ENCODE measurements around the gene DOCK1. TPM values are rescaled to one million over a fixed set of nuclear protein-coding genes. Genes with fewer than 3 reads are reported as not detected.

Gene DOCK1
- total RNA-seq, 2 experiments from 2014 or later = not detected

- H3K27ac ChIP-seq (ENCODE audit: low read depth in 1 of 2, low read length in 2 of 2) = no peak overlapping the region
- H3K4me1 ChIP-seq (ENCODE audit: insufficient read depth, low read length) = no peaks in the 10 kb centered on the region
- H3K27me3 Mint-ChIP-seq = no peaks in the 10 kb centered on the region
- TF ChIP-seq CTCF (IDR thresholded peaks at IDR 0.05) = no peak
- POLR2A ChIA-PET = no interaction called here
- no peaks in the 10 kb centered on the region for H3K27me3 ChIP-seq (ENCODE audit: control insufficient read depth in 1 of 2, insufficient read depth in 2 of 2, low read length in 2 of 2)
- H3K4me3 ChIP-seq (ENCODE audit: low read length) = no peak overlapping the region
- CTCF ChIA-PET = no interaction called here
- peaks cover 0 to 30% of the 10 kb centered on the region in 2 experiments for H3K9me3 ChIP-seq (ENCODE audit: control insufficient read depth in 1 of 2, insufficient read depth in 1 of 2, low read length in 2 of 2)
- DNase-seq = no peak
- H3K36me3 ChIP-seq (ENCODE audit: insufficient read depth, low read length) = no peaks in the 10 kb centered on the region
- no peaks in the 10 kb centered on the region for H3K36me3 Mint-ChIP-seq (ENCODE audit: low read depth)
- H3K4me1 Mint-ChIP-seq (ENCODE audit: low read depth) = no peaks in the 10 kb centered on the region
- H3K27ac Mint-ChIP-seq = no peak overlapping the region
- ATAC-seq (ENCODE audit: poor library complexity) = no peak
- intact Hi-C loops (cut with DNase I, micrococcal nuclease) = no loop called here
- no peak overlapping the region for H3K4me3 Mint-ChIP-seq
- no peaks in the 10 kb centered on the region for H3K9me3 Mint-ChIP-seq
These were observed 24.2 kb downstream of the DOCK1 start for GRCh38 chr10:126929391-126929790.

DNA sequence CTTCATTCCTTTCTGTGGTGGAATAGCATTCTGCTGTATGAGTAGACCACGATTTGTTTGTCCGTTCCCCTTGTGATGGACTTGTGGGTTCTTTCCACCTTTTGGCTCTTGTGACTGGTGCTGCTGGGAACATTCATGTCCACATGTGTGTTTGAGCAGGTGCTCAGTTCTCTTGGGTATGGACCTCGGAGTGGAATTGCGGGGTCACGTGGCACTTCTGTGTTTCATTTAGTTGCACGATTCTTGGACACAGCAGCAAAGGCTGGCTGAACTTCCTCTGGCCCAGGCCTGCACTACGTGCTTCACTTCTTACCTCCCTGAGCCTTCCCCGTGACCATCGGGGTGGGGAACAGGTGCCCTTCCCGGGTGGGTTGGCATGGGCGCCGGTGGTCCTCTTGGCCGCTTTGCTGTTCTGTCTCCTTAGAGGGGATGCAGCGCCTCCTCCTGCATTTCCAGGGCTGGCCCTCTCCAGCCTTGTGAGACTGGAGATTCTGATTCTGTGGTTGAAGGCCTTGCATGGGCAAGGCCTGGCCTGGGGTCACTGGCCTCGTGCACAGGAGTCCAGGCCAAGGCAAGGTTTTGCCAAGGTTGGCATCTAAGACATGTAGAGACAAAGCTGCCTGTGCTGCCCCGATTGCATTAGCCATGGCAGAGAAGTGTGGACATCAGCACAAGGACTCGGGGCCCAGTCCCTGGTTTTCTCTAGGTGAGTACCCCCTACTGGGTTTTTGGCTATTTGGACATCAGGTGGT is 25.1 kb downstream of the DOCK1 start:
- CTCF ChIA-PET = no interaction called here
- POLR2A ChIA-PET = no interaction called here

DNA sequence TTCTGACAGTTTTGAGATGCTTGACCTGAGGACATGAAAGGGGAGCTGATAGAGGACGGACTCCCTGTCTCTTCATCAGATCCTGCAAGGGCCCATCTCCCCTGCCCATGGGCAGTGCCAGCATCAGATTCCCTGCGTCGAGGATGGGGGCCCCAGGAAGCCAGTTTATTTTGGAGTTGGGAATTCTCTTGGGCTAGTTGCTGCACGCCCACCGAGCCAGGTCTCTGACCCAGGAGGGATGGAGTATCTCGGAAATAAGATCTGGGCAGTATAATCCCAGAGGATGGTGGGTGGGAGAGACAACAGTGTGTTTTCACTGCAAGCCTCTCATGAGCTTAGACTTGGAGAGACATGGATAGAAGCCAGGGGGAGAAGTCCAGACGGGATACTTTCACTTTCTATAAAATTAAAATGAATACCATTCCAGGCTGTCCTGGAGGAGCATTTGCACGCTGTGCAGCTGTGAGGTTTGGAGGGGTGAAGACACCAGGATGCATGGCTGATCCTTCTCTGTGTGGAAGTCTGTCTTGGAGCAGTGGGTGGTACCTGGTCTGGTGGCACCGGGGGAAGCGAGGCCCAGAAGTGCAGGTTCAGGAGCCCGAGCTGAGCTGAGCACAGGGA is 25.8 kb downstream of the DOCK1 start:
- no peak for DNase-seq
- Histone ChIP-seq H3K36me3 (ENCODE audit: insufficient read depth, low read length) (no peaks in the 10 kb centered on the region), H3K9me3 (ENCODE audit: control insufficient read depth in 1 of 2, insufficient read depth in 1 of 2, low read length in 2 of 2) (peaks cover 0 to 30% of the 10 kb centered on the region in 2 experiments), H3K27ac (ENCODE audit: low read depth in 1 of 2, low read length in 2 of 2) (no peak overlapping the region), H3K27me3 (ENCODE audit: control insufficient read depth in 1 of 2, insufficient read depth in 2 of 2, low read length in 2 of 2) (no peaks in the 10 kb centered on the region), H3K4me3 (ENCODE audit: low read length) (no peak overlapping the region), H3K4me1 (ENCODE audit: insufficient read depth, low read length) (no peaks in the 10 kb centered on the region)
- CTCF ChIA-PET = no interaction called here
- TF ChIP-seq CTCF (IDR thresholded peaks at IDR 0.05) = no peak
- ATAC-seq (ENCODE audit: poor library complexity) = no peak
- H3K9me3 Mint-ChIP-seq = no peaks in the 10 kb centered on the region
- no peak overlapping the region for H3K27ac Mint-ChIP-seq
- H3K4me3 Mint-ChIP-seq = no peak overlapping the region
- POLR2A ChIA-PET = no interaction called here
- H3K4me1 Mint-ChIP-seq (ENCODE audit: low read depth) = no peaks in the 10 kb centered on the region
- H3K36me3 Mint-ChIP-seq (ENCODE audit: low read depth) = no peaks in the 10 kb centered on the region
- H3K27me3 Mint-ChIP-seq = no peaks in the 10 kb centered on the region
- intact Hi-C loops (cut with DNase I, micrococcal nuclease) = no loop called here

More for the DNA sequence above, 25.1 kb downstream of the DOCK1 start:
- H3K36me3 ChIP-seq (ENCODE audit: insufficient read depth, low read length) = no peaks in the 10 kb centered on the region
- no peaks in the 10 kb centered on the region for H3K4me1 Mint-ChIP-seq (ENCODE audit: low read depth)
- H3K27me3 Mint-ChIP-seq = no peaks in the 10 kb centered on the region
- no peak overlapping the region for H3K27ac Mint-ChIP-seq
- H3K27me3 ChIP-seq (ENCODE audit: control insufficient read depth in 1 of 2, insufficient read depth in 2 of 2, low read length in 2 of 2) = no peaks in the 10 kb centered on the region
- no peaks in the 10 kb centered on the region for H3K4me1 ChIP-seq (ENCODE audit: insufficient read depth, low read length)
- ATAC-seq (ENCODE audit: poor library complexity) (no peak), DNase-seq (no peak)
- no peaks in the 10 kb centered on the region for H3K9me3 Mint-ChIP-seq
- H3K4me3 Mint-ChIP-seq = no peak overlapping the region
- no peak overlapping the region for H3K4me3 ChIP-seq (ENCODE audit: low read length)
- no peak overlapping the region for H3K27ac ChIP-seq (ENCODE audit: low read depth in 1 of 2, low read length in 2 of 2)
- TF ChIP-seq CTCF (IDR thresholded peaks at IDR 0.05) = no peak
- no peaks in the 10 kb centered on the region for H3K36me3 Mint-ChIP-seq (ENCODE audit: low read depth)
- intact Hi-C loops (cut with DNase I, micrococcal nuclease) = no loop called here
- H3K9me3 ChIP-seq (ENCODE audit: control insufficient read depth in 1 of 2, insufficient read depth in 1 of 2, low read length in 2 of 2) = peaks cover 0 to 30% of the 10 kb centered on the region in 2 experiments
